DMS153 treated with DMSO at 0.1 percent for 48 hours (cell line): ENCODE measurements around the gene HYAL1.

ENCODE experiments used
- DNase-seq: peaks from one replicate; lab custom pipeline; 2025; ENCODE audit not compliant: unreplicated experiment; lab: John Stamatoyannopoulos, UW

The HYAL1 gene, protein sequence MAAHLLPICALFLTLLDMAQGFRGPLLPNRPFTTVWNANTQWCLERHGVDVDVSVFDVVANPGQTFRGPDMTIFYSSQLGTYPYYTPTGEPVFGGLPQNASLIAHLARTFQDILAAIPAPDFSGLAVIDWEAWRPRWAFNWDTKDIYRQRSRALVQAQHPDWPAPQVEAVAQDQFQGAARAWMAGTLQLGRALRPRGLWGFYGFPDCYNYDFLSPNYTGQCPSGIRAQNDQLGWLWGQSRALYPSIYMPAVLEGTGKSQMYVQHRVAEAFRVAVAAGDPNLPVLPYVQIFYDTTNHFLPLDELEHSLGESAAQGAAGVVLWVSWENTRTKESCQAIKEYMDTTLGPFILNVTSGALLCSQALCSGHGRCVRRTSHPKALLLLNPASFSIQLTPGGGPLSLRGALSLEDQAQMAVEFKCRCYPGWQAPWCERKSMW

DNA sequence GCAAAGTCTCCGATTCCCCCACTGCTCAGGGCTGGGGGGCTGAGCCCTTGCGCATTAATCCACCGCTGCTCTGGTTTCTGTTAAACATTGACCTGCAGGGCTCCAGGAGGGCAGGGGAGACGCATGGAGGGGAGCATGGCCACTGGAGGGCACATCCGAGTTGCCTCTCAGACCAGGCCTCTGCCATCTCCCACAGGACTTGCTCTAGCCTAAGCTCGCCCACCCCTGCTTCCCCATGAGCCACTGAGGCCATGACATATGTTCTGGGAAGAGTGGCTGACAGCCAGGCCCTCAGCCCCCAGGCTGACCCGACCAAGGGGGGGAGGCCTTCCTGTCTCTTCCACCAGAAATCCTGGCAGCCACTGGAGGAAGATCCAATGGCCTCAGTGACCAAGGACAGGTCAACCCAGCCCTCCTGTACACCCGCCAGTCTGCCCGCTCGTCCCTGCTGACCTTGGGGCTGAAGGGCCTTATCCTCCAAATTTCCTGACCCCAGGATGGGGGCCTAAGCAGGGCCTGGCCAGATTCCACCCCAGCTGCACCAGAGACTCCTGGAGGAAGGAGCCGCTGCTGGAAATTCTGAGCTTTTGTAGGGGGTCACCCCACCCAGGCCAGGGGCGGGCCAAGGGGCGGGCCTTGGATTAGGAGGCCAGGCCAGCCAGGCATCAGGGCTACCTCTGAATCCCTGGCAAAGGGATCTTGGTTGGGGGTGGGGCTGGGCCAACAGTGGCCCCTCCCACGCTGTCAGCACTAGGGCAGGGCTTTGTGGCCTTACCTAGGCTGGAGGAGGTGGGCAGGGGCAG lies at the start of gene HYAL1:
HYAL1 (minus strand) TSS at position 562 of the 803 bp plus-strand sequence. CDS start 618 bp downstream, outside the sequence.
- no peak for DNase-seq

DNA sequence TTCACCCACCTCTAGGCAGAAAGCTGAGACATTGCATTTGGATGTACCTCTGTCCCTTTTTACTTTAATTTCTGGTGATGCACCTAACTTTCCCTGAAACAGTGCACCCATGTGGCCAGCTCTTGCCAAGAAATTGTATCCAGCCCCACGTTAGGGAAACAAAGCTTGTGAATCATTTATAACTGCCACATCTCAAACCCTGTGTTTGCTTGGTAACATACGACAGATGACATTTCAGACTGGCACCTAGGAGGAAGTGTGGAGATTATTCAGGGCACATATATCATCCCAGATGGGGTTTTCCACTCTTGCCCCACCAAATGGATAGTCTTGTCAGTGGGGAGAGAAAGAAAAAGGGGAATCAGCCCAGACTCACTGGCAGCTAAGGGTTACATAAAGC lies 49.4 kb upstream of the HYAL1 start:
- no peak for DNase-seq

DNA sequence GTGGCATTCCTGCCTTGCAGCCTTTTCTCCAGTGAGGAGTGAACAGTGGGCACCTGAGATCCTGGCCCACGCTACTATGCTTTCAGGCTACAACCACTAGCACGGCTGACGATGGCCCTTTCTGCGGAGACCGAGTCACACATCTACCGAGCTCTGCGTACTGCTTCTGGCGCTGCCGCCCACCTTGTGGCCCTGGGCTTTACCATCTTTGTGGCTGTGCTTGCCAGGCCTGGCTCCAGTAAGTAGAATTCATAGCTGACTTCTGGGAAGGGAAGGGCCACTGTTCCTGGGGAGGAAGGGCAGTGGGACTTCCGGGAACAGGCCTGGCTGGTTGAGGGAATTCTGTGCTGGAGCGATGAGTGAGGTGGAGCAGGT lies 47.9 kb upstream of the HYAL1 start:
- no peak for DNase-seq

DNA sequence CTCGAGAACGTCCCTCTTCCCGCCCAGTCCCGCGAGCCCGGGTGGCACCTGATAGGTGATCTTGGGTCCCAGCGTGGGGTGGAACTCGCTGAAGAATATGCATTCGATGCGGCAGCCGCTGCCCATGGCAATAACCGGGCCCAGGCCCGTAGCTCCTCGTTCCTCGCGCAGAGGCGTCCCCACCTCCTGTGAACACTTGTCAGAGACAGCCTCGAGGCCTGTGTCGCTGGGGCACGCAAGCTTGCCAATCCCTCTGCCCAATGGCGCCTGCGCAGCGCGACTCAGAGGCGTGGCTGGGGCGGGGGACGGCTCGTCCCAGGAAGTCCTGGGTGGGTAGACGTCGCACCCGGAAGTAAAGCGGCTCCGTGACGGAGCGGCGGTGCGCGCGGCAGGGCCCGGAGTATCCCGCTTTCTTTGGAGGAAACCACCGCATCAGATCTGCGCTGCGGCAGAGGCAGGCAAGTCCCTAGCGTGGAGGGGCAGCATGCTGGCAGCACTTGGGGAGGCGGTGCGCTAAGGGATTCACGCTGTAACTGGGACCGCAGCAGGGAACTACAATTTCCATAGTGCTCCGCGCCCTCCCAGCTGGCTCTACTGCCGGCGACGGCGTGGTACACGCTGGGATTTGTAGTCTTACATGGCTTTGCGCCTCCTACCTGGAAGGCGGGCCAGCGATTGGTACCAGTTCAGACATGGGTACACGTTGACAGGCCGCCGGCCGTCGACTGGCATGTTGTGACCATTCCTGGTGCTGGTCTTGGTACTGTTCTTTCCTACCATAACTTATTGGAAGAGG lies 47.4 kb upstream of the HYAL1 start, which contains the start of the genes CYB561D2 and NPRL2:
CYB561D2 (plus strand) TSS at position 336 of the 796 bp plus-strand sequence. CDS start 572 bp downstream, outside the sequence.
NPRL2 (minus strand) TSS at position 249 of the 796 bp plus-strand sequence; CDS start at position 126, 123 bp downstream.
- peak; percentile 55 for DNase-seq

DNA sequence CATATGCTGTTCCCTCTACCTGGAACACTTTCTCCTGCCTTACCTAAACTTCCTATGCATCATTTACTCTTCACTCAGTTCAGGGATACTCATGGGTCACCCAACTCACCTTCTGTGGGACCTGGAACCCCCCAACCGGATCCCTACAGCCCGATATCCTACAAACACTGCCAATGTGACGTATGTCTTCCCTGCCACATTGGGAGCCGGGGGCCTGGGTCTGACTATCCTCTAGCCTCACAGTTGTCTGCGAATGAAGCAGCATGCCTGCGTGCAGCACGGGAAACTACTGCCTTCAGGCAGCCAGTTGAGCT lies 46.8 kb upstream of the HYAL1 start:
- DNase-seq = no peak

DNA sequence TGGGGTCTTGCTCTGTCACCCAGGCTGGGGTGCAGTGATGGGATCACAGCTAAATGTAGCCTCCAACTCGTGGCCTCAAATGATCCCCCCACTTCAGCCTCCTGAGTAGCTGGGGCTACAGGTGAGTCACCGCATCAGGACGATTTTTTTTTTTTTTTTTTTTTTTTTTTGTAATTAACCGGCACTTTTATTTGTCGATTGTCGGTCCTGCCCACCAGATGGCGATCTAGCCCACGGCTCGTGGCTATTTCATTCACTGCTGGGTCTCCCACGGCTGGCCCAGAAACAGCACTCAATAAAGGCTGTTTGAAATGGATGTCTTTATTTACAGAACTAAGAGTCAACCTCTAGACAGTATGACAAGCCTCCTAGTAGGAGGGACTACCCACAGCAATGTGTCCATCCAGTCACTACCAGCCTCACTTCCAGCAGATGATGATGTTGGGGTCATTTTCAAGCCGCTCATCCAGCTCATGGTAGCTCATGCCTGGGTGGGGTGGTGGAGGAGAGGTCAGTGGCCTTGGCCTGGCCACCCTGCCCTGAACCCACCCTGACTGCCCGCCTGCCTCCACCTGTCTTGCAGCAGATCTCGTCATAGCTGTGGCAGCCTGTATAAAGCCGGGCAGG lies 43.9 kb upstream of the HYAL1 start:
- DNase-seq = peak; percentile 21

DNA sequence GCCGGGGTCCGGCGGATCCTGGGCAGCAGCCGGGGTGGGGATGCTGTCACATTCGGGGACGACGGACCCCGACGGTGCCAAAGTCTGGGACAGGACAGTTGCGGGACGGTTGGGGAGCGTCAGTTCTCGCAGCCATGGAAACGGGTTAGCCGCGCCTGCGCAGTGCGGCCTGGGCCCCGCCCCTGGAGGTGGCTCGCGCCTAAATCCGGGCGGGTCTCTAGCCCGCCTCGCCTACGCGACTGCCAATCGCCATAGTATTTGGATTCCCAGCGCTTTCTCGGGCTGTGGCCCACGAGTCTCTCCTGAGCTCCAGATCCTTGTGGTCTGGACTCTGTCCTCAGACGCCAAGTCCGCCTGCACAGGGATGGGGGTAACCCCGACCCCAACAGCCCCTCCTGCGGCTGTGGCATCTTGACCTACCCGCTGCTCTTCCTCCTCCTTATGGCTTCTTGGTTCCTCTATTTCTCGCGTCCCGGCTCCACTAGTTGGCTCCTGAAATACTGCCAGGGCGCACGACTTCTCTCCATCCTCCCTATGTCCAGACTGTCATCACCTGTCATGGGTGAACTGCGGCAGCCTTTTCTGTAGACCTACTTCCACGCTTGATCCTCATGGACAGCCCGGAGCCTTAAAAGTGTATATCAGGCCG lies 42.3 kb upstream of the HYAL1 start, which contains the start of gene ZMYND10:
ZMYND10 (minus strand) TSS at position 147 of the 649 bp plus-strand sequence. CDS start 153 bp downstream, outside the sequence.
- DNase-seq = no peak

DNA sequence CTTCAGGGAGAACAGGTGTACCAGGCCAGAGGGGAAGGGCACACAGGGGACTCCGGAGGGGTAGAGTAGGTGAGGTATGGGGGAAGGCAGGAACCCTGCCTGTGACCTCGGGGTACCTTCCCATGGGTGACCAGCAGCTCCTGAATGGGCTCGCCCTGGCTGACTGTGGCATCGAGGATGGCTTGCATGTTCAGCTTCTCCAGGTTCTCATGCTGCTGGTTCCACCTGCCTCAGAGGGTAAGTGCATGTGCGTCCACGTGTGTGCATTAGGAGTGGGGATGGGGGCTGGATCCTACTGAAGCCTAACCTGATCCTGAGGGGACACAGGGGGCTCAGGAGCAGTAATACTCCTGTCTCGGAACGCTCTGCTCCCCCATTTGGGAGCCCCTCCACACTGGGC lies 41.6 kb upstream of the HYAL1 start:
- no peak for DNase-seq

DNA sequence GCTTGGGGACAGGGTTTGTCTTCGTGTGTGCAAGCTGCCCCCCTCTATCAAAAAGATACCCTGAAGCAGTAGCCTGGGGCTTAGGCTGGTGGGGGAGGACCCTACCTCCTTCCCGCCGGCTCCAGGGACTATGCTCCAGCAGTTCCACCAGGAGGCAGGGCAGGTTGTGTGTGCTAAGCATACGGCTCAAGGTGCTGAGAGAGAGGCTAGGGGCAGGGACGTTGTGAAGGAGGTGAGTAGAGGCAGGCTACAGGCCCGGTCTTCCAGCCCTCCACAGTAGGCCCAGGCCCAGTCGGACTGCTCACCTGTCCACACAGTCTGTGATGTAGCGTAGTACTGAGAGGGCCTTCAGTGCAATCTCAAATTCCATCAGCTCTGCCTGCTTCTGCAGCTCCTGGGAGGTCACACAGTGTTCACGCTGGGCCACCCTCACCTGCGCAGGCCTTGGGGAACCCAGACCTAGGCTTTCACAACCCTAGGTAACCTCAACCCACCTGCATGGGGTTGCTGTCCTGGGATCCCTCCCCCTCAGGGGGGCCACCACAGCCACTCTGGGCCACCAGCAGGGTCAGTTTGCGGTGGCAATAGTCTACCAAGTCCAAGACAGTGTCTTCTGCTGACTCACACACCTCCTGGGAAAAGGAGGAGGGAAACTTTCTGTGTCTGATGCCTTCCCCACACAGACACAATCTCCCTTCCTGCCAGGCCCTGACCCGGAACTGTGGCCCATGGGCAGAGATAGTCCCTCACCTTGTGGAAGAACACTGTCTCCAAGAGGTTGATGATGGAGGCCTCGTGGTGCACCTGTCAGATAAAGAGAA lies 39.6 kb upstream of the HYAL1 start:
- no peak for DNase-seq

DNA sequence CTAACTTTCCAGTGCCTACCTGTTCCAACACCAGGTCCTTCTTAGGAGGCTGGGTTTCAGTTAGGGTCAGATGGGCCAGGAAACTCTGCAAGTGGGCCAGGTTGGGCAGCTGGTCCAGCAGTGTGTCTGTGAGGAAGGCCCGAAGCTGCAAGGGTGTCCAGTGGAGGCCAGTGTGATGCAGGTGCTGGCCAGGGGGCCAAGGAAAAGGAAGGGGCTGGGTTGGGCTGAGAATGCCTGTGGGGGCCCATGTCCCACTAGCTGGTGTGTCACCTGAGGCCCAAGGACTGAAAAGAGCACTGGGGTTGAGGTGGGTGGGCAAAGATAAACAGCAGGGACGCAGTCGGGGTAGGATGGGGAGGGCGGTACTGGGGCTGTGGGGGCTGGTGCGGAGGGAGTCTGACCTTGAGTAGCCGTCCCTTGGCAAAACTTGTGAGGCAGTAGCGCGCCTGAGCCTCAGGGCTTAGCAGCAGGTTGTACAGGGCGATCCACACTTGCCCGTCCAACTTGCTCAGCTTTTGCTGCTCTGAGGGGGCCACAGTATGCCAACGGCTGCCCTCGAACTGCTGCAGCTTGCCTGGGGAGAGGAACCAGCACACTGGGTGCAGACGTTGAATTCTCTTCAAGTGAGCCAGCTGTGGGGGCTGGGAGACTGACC lies 38.7 kb upstream of the HYAL1 start:
- no peak for DNase-seq

DNA sequence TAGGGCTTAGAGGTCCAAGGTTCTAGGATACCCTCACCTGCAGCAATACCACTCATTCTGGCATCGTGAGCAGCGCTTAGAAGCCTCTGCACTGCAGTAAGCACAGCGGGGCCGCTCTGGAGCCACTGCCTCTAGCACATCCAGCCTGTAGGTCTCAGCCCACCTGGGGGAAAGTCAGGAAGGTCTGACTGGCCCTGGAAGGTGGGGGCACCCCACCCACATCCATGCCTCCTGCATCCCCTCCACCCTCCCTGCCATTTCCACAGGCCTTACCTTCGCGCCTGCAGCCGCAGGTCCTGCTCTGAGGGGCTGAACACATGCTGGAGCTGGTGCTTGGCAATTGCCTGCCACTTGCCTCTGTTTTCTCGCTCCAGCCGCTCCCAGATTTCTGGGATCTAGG lies 38.2 kb upstream of the HYAL1 start:
- DNase-seq = no peak

DNA sequence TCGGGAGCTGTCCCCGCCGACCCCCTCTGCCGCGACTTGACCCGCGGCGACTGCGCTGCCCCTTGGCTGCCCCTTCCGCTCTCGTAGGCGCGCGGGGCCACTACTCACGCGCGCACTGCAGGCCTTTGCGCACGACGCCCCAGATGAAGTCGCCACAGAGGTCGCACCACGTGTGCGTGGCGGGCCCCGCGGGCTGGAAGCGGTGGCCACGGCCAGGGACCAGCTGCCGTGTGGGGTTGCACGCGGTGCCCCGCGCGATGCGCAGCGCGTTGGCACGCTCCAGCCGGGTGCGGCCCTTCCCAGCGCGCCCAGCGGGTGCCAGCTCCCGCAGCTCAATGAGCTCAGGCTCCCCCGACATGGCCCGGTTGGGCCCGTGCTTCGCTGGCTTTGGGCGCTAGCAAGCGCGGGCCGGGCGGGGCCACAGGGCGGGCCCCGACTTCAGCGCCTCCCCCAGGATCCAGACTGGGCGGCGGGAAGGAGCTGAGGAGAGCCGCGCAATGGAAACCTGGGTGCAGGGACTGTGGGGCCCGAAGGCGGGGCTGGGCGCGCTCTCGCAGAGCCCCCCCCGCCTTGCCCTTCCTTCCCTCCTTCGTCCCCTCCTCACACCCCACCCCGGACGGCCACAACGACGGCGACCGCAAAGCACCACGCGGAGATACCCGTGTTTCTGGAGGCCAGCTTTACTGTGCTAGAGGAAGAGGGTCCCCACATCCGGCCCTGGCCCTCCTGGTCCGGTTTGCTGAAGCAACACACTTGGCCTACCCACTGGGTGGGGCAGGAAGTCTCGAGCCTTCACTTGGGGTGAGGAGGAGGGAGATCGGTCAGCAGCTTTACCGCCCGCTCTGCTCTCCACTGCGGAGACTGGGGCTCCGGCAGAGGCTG lies 37.3 kb upstream of the HYAL1 start, which contains the start of gene RASSF1:
RASSF1 (minus strand) TSS at position 389 of the 882 bp plus-strand sequence; CDS start at position 358, 31 bp downstream.
- DNase-seq = no peak

DNA sequence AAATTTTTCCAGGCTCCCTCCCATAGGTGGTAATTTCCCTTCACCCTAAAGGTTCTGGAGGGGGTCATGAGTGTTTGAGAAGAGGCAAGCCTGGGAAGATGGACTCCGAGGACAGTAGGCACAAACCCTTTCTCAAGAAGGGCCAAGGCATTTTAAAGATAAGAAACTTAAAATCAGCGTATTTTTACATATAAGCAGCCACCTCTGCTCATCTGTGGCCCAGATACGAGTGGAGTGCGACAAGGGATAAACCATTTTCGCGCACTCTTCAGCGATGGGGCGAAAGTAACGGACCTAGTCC lies 36.7 kb upstream of the HYAL1 start:
- no peak for DNase-seq

DNA sequence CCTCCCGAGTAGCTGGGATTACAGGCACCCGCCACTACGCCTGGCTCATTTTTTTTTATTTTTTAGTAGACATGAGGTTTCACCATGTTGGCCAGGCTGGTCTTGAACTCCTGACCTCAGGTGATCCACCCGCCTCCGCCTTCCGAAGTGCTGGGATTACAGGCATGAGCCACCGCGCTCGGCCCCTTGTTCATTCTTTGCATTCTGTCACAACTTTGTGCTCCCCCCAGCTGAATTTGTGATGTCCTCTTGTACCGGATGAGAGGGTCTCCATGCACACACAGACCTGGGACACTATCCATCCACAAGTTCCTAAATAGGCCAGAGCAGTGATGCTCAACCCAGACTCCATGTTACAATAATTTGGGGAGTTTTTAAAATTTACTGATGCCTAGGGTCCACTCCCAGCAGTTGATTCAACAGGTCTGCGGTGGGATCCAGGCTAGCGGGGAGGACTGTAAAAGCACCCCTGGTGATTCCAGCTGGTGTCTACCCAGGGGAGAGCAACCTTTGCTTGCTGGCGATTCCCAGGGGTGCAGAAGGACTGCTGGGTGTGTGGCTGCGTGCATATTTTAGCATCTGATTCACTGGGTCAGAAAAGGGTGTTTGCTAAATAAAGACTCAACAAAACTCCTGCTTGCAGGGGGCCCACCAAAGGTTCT lies 36.2 kb upstream of the HYAL1 start:
- no peak for DNase-seq

DNA sequence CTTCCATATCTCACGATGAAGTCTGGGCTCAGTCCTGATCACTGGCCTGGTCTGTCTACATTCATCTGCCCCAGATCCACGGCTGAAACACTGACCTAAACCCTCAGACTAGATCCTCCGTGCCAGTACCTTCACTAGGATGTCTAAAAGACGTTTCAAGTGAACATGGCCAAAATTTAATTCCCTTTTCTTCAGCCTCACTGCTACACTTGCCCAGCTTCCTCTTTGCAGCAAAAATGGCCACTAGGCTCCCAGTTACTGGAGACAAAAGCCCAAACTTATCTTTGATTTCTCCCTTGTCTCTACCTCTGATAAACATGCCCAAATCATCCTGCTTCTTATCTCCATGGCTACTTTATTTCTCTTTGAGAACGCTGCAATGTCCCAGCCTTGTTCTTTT lies 35.6 kb upstream of the HYAL1 start:
- DNase-seq = no peak

DNA sequence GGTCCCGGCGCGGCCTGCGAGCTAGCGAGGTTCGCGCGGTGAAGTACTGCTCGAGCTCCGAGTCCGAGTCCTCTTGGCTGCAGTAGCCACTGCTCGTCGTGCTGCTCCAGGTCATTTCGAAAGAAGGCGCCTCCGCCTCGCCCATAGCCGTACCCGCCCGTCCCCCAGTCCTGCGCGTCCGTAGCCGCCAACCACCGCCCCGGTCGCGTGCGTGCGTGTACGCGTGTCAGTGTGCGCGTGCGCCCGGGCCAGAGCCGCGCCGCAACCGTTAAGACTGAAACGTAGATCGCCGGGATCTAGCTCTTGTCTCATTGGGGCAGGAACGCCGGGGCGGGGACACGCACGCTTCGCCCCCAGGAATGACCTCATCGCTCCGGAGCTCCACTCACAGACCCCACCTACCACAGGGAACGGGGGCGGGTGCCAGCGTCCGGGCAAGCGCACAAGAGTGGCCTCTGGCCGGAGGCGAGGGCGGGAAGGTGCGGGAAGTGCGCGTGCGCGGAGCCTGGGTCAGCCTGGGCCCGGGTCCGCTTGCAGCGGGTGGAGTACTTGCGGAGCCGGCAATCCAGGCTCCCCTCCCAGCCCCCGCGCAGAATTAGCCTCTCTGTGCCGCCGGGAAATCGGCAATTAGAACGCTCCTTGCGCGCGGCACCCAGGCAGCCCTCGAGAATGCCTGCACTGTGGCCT lies 33.9 kb upstream of the HYAL1 start:
- DNase-seq = peak; percentile 65
